AG04450 (cell line): ENCODE data around the gene DHDDS. TPM values are rescaled to one million over a fixed set of nuclear protein-coding genes. Genes with fewer than 3 reads are reported as not detected.
"Not testable (repeated sequence)": the region's sequence is repeated elsewhere in the genome, so short reads cannot be mapped to it uniquely, and the experiment has no call there.

ENCODE experiments used
- CTCF ChIA-PET: fragments of 300-600, 350-600 bp; formaldehyde crosslinking; extraction: SDS; loops from one replicate; lab custom pipeline; 2022; ENCODE audit warnings: antibody characterized with exemption, inconsistent platforms; lab: Charles Lee
- POLR2A ChIA-PET: fragments of 350-600 bp; formaldehyde crosslinking; extraction: SDS; loops from one replicate; lab custom pipeline; 2021; ENCODE audit warnings: antibody characterized with exemption, inconsistent platforms; lab: Yijun Ruan, JAX
- DNase-seq: peaks from one replicate; pipeline ENCODE4 v3.0.0-alpha.2; 2011; ENCODE audit warnings: low read depth, low spot score
- H3K27ac ChIP-seq: one replicate; pipeline ENCODE4 v1.5.1; 2012; ENCODE audit warnings: low read depth, low read length, control low read depth
- H3K27me3 ChIP-seq: one replicate; pipeline ENCODE4 v1.6.0; 2012; ENCODE audit warnings: low read length; ENCODE audit not compliant: control insufficient read depth, insufficient read depth
- H3K4me3 ChIP-seq: 2 replicates; pipeline ENCODE4 v1.5.1; 2011; ENCODE audit warnings: mild to moderate bottlenecking, low read depth, low read length, control low read depth
- H3K9me3 ChIP-seq: 2 replicates; pipeline ENCODE4 v1.5.1; 2012; ENCODE audit warnings: low read length; ENCODE audit not compliant: control insufficient read depth, insufficient read depth
- CTCF ChIP-seq: IDR thresholded peaks from 2 replicates; pipeline ENCODE4 v1.5.1; 2011; ENCODE audit warnings: low read depth, low read length, control low read depth, inconsistent platforms
- polyA plus RNA-seq: library from polyadenylated mRNA; depleted of rRNA; stranded (reverse); fragments of >200 nt; gene quantifications from 2 replicates; pipeline ENCODE4 v1.2.3, GENCODE V29; 2011

Gene DHDDS
- polyA plus RNA-seq, 1 experiment = 51.7 TPM

DNA sequence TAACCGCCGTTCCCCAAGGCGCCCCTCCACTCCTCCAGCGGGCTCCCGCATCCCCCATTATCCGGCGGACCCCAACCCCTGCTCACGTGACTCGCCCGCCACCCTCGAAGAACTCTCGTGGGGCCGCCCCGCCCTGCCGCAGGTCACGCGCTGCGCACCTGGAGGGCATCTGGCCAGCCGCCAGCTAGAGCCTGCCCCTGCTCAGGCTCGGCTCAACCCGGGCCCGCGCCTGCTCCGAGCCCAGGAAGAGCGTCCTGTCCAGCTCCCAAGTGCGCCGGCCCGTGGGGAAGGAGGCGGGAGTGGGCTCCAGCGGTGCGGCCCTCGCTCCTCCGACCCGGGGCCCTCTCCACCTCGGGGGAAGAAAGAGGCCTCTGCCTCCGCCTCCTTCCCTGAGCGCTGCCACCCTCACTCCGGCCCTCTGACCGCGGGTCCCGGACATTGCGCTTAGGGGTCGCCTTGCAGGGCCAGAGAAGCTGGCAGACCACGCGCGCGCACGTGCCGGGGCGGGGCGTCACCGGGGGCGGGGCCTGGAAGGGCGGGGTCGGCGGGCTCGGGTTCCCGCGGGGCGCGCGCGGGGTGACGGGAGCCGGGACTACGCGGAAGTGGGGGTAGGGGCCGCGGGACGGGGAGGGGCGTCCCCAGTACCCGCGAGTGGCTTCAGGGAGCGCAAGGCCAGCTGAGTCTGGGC lies 68.5 kb downstream of the DHDDS start:
- DNase-seq = peak; percentile 15
- H3K9me3 ChIP-seq = no peaks in the 10 kb centered on the region; the same call in 1 of the 2 replicates
- H3K27ac ChIP-seq = peak overlapping the region; percentile 78
- ChIA-PET POLR2A (interaction anchor here (0.5 to 1.7 kb wide), 7 partner anchors 14 to 364 kb away, joined by 3 to 9 read pairs (median 4); partner anchors contain the start of genes DHDDS and HMGN2), CTCF (interaction anchor here (0.6 to 2.9 kb wide), 10 partner anchors 10 to 288 kb away, joined by 3 to 14 read pairs (median 6); partner anchors contain the start of gene RPS6KA1)
- H3K27me3 ChIP-seq = no peaks in the 10 kb centered on the region
- H3K4me3 ChIP-seq = peak overlapping the region; percentile 77
- TF ChIP-seq CTCF = no peak

GRCh38 chr1:26510711-26511110 lies 78.6 kb downstream of the DHDDS start:
- H3K9me3 ChIP-seq, DNase-seq, H3K4me3 ChIP-seq, H3K27me3 ChIP-seq, H3K27ac ChIP-seq, POLR2A ChIA-PET: not testable (repeated sequence)
- CTCF ChIA-PET = interaction anchor here (1.2 kb wide), 2 partner anchors 11 to 28 kb away, joined by 4 to 5 read pairs; no protein-coding TSS in a partner anchor

DNA sequence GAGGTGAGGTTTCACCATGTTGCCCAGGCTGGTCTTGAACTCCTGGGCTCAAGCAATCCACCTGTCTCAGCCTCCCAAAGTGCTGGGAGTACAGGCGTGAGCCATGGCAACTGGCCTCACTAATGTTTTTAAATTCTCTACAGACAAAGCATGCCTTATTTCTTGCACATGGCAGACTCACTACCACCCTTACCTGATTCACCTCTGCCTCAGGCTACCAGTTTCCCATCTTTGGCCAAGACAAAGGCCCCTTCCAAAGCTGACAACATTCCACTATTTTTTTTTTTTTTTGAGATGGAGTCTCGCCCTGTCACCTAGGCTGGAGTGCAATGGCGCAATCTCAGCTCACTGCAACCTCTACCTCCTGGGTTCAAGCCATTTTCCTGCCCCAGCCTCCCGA lies 83.7 kb downstream of the DHDDS start:
- POLR2A ChIA-PET, H3K27me3 ChIP-seq, H3K9me3 ChIP-seq, H3K27ac ChIP-seq, H3K4me3 ChIP-seq, DNase-seq: not testable (repeated sequence)
- CTCF ChIA-PET = interaction anchor here (3.5 kb wide), 1 partner anchor 23 kb away, joined by 14 read pairs; no protein-coding TSS in a partner anchor

DNA sequence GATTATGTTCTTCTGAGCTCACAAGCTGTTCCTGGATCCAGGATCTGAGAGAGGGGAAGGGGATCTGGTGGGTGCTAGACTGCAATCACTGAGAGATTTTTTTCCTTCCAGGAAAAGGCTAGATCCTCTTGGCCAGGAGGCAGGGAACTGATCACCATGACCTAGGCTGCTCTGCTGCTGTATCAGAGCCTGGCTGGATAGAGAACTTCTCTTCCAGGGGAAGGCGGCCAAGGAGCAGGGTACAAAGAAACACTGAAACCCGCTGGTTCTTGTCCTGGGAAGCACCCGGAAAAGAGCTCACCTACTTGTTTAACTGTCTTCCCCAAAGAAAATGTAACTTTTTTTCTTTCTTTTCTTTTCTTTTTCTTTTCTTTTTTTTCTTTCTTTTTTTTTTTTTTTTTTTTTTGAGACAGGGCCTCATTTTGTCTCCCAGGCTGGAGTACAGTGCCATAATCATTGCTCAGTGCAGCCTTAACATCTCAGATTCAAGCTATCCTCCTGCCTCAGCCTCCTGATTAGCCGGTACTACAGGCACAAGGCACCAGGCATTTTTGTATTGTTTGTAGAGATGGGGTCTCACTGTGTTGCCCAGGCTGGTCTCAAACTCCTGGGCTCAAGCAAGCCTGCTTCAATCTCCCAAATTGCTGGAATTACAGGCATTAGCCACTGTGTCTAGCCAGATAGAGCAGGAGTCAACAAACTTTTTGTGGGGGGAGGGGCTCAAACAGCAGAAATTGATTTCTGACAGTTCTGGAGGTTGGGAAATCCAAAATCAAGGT lies 85.1 kb downstream of the DHDDS start:
- TF ChIP-seq CTCF = no peak
- CTCF ChIA-PET = interaction anchor here (3.5 kb wide), 1 partner anchor 21 kb away, joined by 14 read pairs; no protein-coding TSS in a partner anchor
- DNase-seq = no peak
- H3K27ac ChIP-seq = no peak overlapping the region
- POLR2A ChIA-PET = interaction anchor here (0.6 to 0.8 kb wide), 3 partner anchors 15 to 112 kb away, joined by 4 to 8 read pairs (median 5); no protein-coding TSS in a partner anchor
- H3K9me3 ChIP-seq = no peaks in the 10 kb centered on the region
- H3K27me3 ChIP-seq = peaks cover 14% of the 10 kb centered on the region
- H3K4me3 ChIP-seq = no peak overlapping the region

DNA sequence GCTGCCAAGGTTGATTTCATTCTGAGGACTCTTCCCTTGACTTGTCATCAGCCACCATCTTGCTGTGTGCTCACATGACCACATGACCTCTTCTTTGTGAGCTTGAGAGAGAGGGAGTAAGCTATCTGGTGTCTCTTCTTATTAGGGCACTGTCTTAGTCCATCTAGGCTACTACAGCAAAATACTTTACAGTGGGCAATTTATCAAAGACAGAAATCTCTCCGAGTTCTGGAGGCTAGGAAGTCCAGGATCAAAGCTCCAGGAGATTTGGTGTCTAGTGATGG lies 85.6 kb downstream of the DHDDS start:
- no peak overlapping the region for H3K27ac ChIP-seq
- POLR2A ChIA-PET = interaction anchor here (0.6 to 0.8 kb wide), 3 partner anchors 15 to 113 kb away, joined by 4 to 8 read pairs (median 5); no protein-coding TSS in a partner anchor
- DNase-seq = no peak
- H3K27me3 ChIP-seq = peaks cover 17% of the 10 kb centered on the region
- no peak overlapping the region for H3K4me3 ChIP-seq
- TF ChIP-seq CTCF = no peak
- H3K9me3 ChIP-seq = no peaks in the 10 kb centered on the region
- CTCF ChIA-PET = interaction anchor here (3.5 kb wide), 1 partner anchor 21 kb away, joined by 14 read pairs; no protein-coding TSS in a partner anchor
